SU-DHL-6 (cell line): ENCODE measurements around the gene RNU6-7.

Source experiments
- CTCF ChIP-seq: fragments of 200-600 bp; sonication (generic); IDR thresholded peaks from one replicate; pipeline ENCODE4 v1.5.1; 2017; ENCODE audit warnings: antibody characterized with exemption, mild to moderate bottlenecking, low read length, moderate library complexity; ENCODE audit not compliant: insufficient read depth, poor library complexity, severe bottlenecking
- EZH2phosphoT487 ChIP-seq: fragments of 200-600 bp; sonication (generic), shearing (Covaris generic); conservative IDR thresholded peaks from 2 replicates; pipeline ENCODE4 v1.6.1; 2018; ENCODE audit warnings: mild to moderate bottlenecking, antibody characterized with exemption, low read length, moderate library complexity, mixed read lengths

DNA sequence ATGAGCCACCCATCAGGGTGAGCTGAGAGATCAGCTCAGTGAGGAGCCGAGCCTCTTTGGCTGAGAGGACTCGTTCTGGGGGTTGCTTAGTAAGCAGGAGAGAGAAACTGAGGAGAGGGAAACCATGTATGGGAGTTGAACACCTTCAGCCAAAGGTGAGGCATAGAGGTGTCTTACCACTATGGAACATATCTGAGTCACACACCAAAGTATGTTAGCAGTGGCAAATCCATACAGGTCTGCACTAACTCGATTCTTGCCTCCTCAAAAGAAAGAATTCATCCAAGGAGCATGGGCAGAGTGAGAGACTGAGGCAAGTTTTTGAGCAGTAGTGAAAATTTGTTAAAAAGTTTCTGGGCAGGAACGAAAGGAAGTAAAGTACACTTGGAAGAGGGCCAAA is 47.9 kb downstream of the RNU6-7 start:
- TF ChIP-seq CTCF (no peak), EZH2phosphoT487 (no peak)
